HG03457 (cell line): Measurements from ENCODE around the gene PLPPR2.
A peak's percentile ranks its signal among the peaks of the same experiment; 100 is the strongest.
"Not testable (repeated sequence)": the region's sequence is repeated elsewhere in the genome, so short reads cannot be mapped to it uniquely, and the experiment has no call there.

Source experiments
- ATAC-seq: cut with Tn5 transposase; IDR thresholded peaks from one replicate; pipeline ENCODE4 v1.9.1; 2021; ENCODE audit warnings: moderate number of reproducible peaks; ENCODE audit not compliant: unreplicated experiment

Gene PLPPR2

GRCh38 chr19:11370744-11371143, 15.5 kb downstream of the PLPPR2 start:
- no peak for ATAC-seq

GRCh38 chr19:11373166-11373884, 18.1 kb downstream of the PLPPR2 start:
- no peak for ATAC-seq

GRCh38 chr19:11373885-11374432, 18.7 kb downstream of the PLPPR2 start:
- no peak for ATAC-seq

GRCh38 chr19:11374433-11375142, 19.4 kb downstream of the PLPPR2 start, which contains the start of gene SWSAP1:
Gene SWSAP1 (plus strand): TSS chr19:11374666. CDS start chr19:11374681, 15 bp downstream.
- ATAC-seq: peak; percentile 86

- ATAC-seq: no peak
These were observed 20.1 kb downstream of the PLPPR2 start for GRCh38 chr19:11375143-11375948.

GRCh38 chr19:11377237-11377636, 22.0 kb downstream of the PLPPR2 start:
- no peak for ATAC-seq

GRCh38 chr19:11377756-11378155, 22.5 kb downstream of the PLPPR2 start:
- no peak for ATAC-seq

GRCh38 chr19:11378319-11379189, 23.3 kb downstream of the PLPPR2 start:
- no peak for ATAC-seq

- not testable (repeated sequence) for ATAC-seq
These were observed 24.1 kb downstream of the PLPPR2 start for GRCh38 chr19:11379269-11379845.

- ATAC-seq: no peak
These were observed 24.7 kb downstream of the PLPPR2 start for GRCh38 chr19:11379857-11380350.

GRCh38 chr19:11380653-11381537, 25.7 kb downstream of the PLPPR2 start:
- peak; percentile 48 for ATAC-seq

- ATAC-seq: no peak
These were observed 27.9 kb downstream of the PLPPR2 start for GRCh38 chr19:11382898-11383705.

GRCh38 chr19:11383706-11384048, 28.4 kb downstream of the PLPPR2 start:
- ATAC-seq: no peak

- no peak for ATAC-seq
These were observed 29.5 kb downstream of the PLPPR2 start for GRCh38 chr19:11384778-11385129.

GRCh38 chr19:11387162-11388034, 32.2 kb downstream of the PLPPR2 start:
- no peak for ATAC-seq

- ATAC-seq: no peak
These were observed 35.1 kb downstream of the PLPPR2 start for GRCh38 chr19:11390359-11390758.
